Trophoblast cell (in vitro differentiated cells and primary cell): ENCODE data around the gene SATB2.

Experiments
- DNase-seq, 2 donors: peaks; one replicate each; pipeline ENCODE4 v3.0.0-alpha.2; 2016
- H2AFZ ChIP-seq: 2 replicates; pipeline ENCODE4 v1.6.1; 2013; ENCODE audit warnings: low read length, moderate library complexity, mild to moderate bottlenecking; ENCODE audit not compliant: insufficient read depth, poor library complexity
- H2AK5ac ChIP-seq: 2 replicates; pipeline ENCODE4 v1.6.1; 2013; ENCODE audit warnings: mild to moderate bottlenecking, low read length
- H2BK120ac ChIP-seq: 2 replicates; pipeline ENCODE4 v1.6.1; 2013; ENCODE audit warnings: low read length, mild to moderate bottlenecking, moderate library complexity; ENCODE audit not compliant: insufficient read depth, poor library complexity
- H2BK12ac ChIP-seq: 2 replicates; pipeline ENCODE4 v1.6.1; 2013; ENCODE audit warnings: mild to moderate bottlenecking, low read length, moderate library complexity
- H2BK5ac ChIP-seq: 2 replicates; pipeline ENCODE4 v1.6.1; 2013; ENCODE audit warnings: low read length, low read depth, moderate library complexity, mild to moderate bottlenecking; ENCODE audit not compliant: poor library complexity
- H3K14ac ChIP-seq: 2 replicates; pipeline ENCODE4 v1.6.1; 2013; ENCODE audit warnings: mild to moderate bottlenecking, low read length
- H3K18ac ChIP-seq: 2 replicates; pipeline ENCODE4 v1.6.1; 2013; ENCODE audit warnings: mild to moderate bottlenecking, low read length
- H3K23ac ChIP-seq: 2 replicates; pipeline ENCODE4 v1.6.1; 2013; ENCODE audit warnings: low read length
- H3K27ac ChIP-seq: 2 replicates; pipeline ENCODE4 v1.5.1; 2013; ENCODE audit warnings: low read depth, mild to moderate bottlenecking, inconsistent platforms, low read length, moderate library complexity
- H3K27me3 ChIP-seq: 2 replicates; pipeline ENCODE4 v1.6.1; 2013; ENCODE audit warnings: inconsistent platforms, mild to moderate bottlenecking, low read length, moderate library complexity; ENCODE audit not compliant: insufficient read depth
- H3K36me3 ChIP-seq, 2 experiments: 1 replicate in 1 of 2; 2 replicates in 1 of 2; pipeline ENCODE4 v1.6.1; 2013; ENCODE audit warnings: low read length in 2 of 2, mild to moderate bottlenecking in 2 of 2, moderate library complexity in 1 of 2; ENCODE audit not compliant: insufficient read depth in 2 of 2, control insufficient read depth in 1 of 2
- H3K4ac ChIP-seq: 2 replicates; pipeline ENCODE4 v1.6.1; 2013; ENCODE audit warnings: low read depth, mild to moderate bottlenecking, low read length, moderate library complexity
- H3K4me1 ChIP-seq, 2 experiments: 1 replicate in 1 of 2; 2 replicates in 1 of 2; pipeline ENCODE4 v1.6.1; 2013; ENCODE audit warnings: low read length in 2 of 2, mild to moderate bottlenecking in 2 of 2, moderate library complexity in 1 of 2; ENCODE audit not compliant: insufficient read depth in 2 of 2, control insufficient read depth in 1 of 2
- H3K4me2 ChIP-seq: 2 replicates; pipeline ENCODE4 v1.6.1; 2013; ENCODE audit warnings: inconsistent platforms, mild to moderate bottlenecking, low read length, moderate library complexity
- H3K4me3 ChIP-seq: 2 replicates; pipeline ENCODE4 v1.5.1; 2013; ENCODE audit warnings: mild to moderate bottlenecking, low read depth, low read length, inconsistent platforms
- H3K79me1 ChIP-seq: one replicate; pipeline ENCODE4 v1.6.1; 2013; ENCODE audit warnings: low read length
- H3K79me2 ChIP-seq: 2 replicates; pipeline ENCODE4 v1.6.1; 2013; ENCODE audit warnings: low read length, mild to moderate bottlenecking; ENCODE audit not compliant: control insufficient read depth, insufficient read depth, poor library complexity
- H3K9ac ChIP-seq: 2 replicates; pipeline ENCODE4 v1.6.1; 2013; ENCODE audit warnings: mild to moderate bottlenecking, low read length
- H3K9me3 ChIP-seq: 2 replicates; pipeline ENCODE4 v1.6.1; 2013; ENCODE audit warnings: low read depth, mild to moderate bottlenecking, control low read depth, inconsistent platforms, low read length; ENCODE audit not compliant: insufficient read depth
- H4K12ac ChIP-seq: 2 replicates; pipeline ENCODE4 v1.6.1; 2013; ENCODE audit warnings: low read depth, mild to moderate bottlenecking, low read length, moderate library complexity
- H4K8ac ChIP-seq: 2 replicates; pipeline ENCODE4 v1.6.1; 2013; ENCODE audit warnings: low read depth, mild to moderate bottlenecking, low read length, moderate library complexity
- H4K91ac ChIP-seq: one replicate; pipeline ENCODE4 v1.6.1; 2013; ENCODE audit warnings: low read depth, mild to moderate bottlenecking, low read length, moderate library complexity
- WGBS: extraction: QIAGEN DNeasy Blood & Tissue Kit; methylation state at CpG from one replicate; pipeline ENCODE4 v1.1.7; 2013; ENCODE audit warnings: missing lambda C conversion rate; ENCODE audit not compliant: insufficient read length, insufficient coverage; ENCODE audit errors: extremely low coverage; 5-methylcytosine and 5-hydroxymethylcytosine counted together

Gene SATB2

DNA sequence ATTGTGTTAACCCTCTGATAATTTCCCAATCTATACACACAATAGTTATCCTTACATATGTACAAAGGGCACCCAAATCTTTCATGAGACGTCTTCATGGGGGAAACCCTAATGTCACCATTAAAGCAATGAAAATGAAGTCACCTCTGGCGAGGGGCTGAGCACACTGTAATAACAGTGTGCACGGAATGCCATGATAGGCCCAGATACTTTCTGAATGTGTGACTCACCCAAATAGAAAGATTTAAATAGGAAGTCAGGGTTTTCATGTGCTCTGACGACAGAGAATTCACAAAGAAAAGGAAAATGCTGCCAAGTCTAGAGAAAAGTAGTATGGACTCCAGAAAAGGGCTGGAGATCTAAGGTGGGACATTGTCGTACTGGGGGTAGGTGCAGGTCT lies 128.3 kb downstream of the SATB2 start:
- H3K79me1 ChIP-seq: no peaks in the 10 kb centered on the region
- no peak overlapping the region for H2BK120ac ChIP-seq
- H2AK5ac ChIP-seq: no peak overlapping the region
- H2AFZ ChIP-seq: no peak overlapping the region
- no peak overlapping the region for H3K4me2 ChIP-seq
- no peak overlapping the region for H4K12ac ChIP-seq
- no CpG with 5 or more reads among the region's 5 CpGs for WGBS
- H3K79me2 ChIP-seq: no peaks in the 10 kb centered on the region
- no peak overlapping the region for H4K8ac ChIP-seq
- H3K9ac ChIP-seq: no peak overlapping the region
- no peak overlapping the region for H4K91ac ChIP-seq
- no peak overlapping the region for H3K14ac ChIP-seq
- no peak overlapping the region for H3K4me3 ChIP-seq
- H3K27me3 ChIP-seq: no peaks in the 10 kb centered on the region
- H3K36me3 ChIP-seq: no peaks in the 10 kb centered on the region
- DNase-seq: no peak
- no peaks in the 10 kb centered on the region for H3K9me3 ChIP-seq
- no peak overlapping the region for H3K18ac ChIP-seq
- H3K23ac ChIP-seq: no peak overlapping the region
- H3K27ac ChIP-seq: no peak overlapping the region
- no peak overlapping the region for H3K4ac ChIP-seq
- no peaks in the 10 kb centered on the region for H3K4me1 ChIP-seq
- H2BK12ac ChIP-seq: no peak overlapping the region
- no peak overlapping the region for H2BK5ac ChIP-seq

DNA sequence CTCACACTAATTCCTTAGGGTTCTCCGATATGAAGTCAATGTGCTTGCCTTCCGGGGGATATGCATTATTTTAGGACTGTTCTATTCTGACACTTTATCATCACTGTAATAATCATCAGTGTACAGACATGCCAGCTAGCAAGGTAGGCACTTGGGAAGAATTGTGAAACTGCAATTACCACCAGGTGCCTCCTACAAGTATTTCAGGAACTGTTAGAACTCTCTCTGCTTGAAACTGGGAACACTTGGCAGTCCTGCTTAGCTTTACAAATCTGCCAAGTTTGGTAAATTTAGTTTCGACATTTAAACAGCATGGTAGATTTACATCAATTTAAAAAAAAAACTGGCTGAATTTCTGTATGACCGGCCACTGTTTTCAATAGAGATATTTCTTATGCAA lies 128.7 kb downstream of the SATB2 start:
- Histone ChIP-seq H3K4me1 (no peaks in the 10 kb centered on the region), H3K4me3 (no peak overlapping the region), H2BK12ac (no peak overlapping the region), H3K79me2 (no peaks in the 10 kb centered on the region), H4K12ac (no peak overlapping the region), H3K4me2 (no peak overlapping the region), H4K8ac (no peak overlapping the region), H3K18ac (no peak overlapping the region), H2AK5ac (no peak overlapping the region), H3K27ac (no peak overlapping the region), H3K14ac (no peak overlapping the region), H2BK120ac (no peak overlapping the region), H4K91ac (no peak overlapping the region), H3K4ac (no peak overlapping the region), H3K79me1 (no peaks in the 10 kb centered on the region), H2AFZ (no peak overlapping the region), H3K23ac (no peak overlapping the region), H2BK5ac (no peak overlapping the region), H3K27me3 (no peaks in the 10 kb centered on the region), H3K36me3 (no peaks in the 10 kb centered on the region), H3K9me3 (no peaks in the 10 kb centered on the region), H3K9ac (no peak overlapping the region)
- WGBS: no CpG with 5 or more reads among the region's 4 CpGs
- DNase-seq: no peak

GRCh38 chr2:199325881-199326280 lies 131.9 kb downstream of the SATB2 start:
- Histone ChIP-seq H3K4me3 (no peak overlapping the region), H4K91ac (no peak overlapping the region), H3K23ac (no peak overlapping the region), H3K9ac (no peak overlapping the region), H2AK5ac (no peak overlapping the region), H3K79me2 (no peaks in the 10 kb centered on the region), H2AFZ (no peak overlapping the region), H3K4me2 (no peak overlapping the region), H4K8ac (no peak overlapping the region), H3K27ac (no peak overlapping the region), H2BK5ac (no peak overlapping the region), H3K79me1 (no peaks in the 10 kb centered on the region), H3K4ac (no peak overlapping the region), H2BK120ac (no peak overlapping the region), H4K12ac (no peak overlapping the region), H3K36me3 (no peaks in the 10 kb centered on the region), H3K4me1 (no peaks in the 10 kb centered on the region), H3K27me3 (no peaks in the 10 kb centered on the region), H3K9me3 (no peaks in the 10 kb centered on the region), H3K14ac (no peak overlapping the region), H2BK12ac (no peak overlapping the region), H3K18ac (no peak overlapping the region)
- WGBS: no CpG with 5 or more reads among the region's 1 CpG
- no peak for DNase-seq

- Histone ChIP-seq H2AFZ (no peak overlapping the region), H3K27ac (no peak overlapping the region), H2BK5ac (no peak overlapping the region), H3K79me2 (no peaks in the 10 kb centered on the region), H2BK12ac (no peak overlapping the region), H3K27me3 (no peaks in the 10 kb centered on the region), H3K4me3 (no peak overlapping the region), H4K91ac (no peak overlapping the region), H4K12ac (no peak overlapping the region), H4K8ac (no peak overlapping the region), H3K36me3 (no peaks in the 10 kb centered on the region), H3K18ac (no peak overlapping the region), H3K79me1 (no peaks in the 10 kb centered on the region), H2BK120ac (no peak overlapping the region), H3K9me3 (no peaks in the 10 kb centered on the region), H3K9ac (no peak overlapping the region), H3K4ac (no peak overlapping the region), H3K23ac (no peak overlapping the region), H3K14ac (no peak overlapping the region), H3K4me2 (no peak overlapping the region), H2AK5ac (no peak overlapping the region), H3K4me1 (no peaks in the 10 kb centered on the region)
- WGBS: no CpG with 5 or more reads among the region's 1 CpG
- DNase-seq: no peak
These were observed 135.6 kb downstream of the SATB2 start for GRCh38 chr2:199322151-199322550.
